Liver (tissue), 3 donors: ENCODE data around the gene NDST1.
A peak's percentile ranks its signal among the peaks of the same experiment; 100 is the strongest.

Experiments used
- EGR1 ChIP-seq, 2 donors: IDR thresholded peaks; 2 replicates each; pipeline ENCODE4 v1.6.1; 2016 to 2018; ENCODE audit warnings: antibody characterized with exemption in 2 of 2, low read depth in 2 of 2
- GABPA ChIP-seq, 2 donors: IDR thresholded peaks in 1 of 2; conservative IDR thresholded peaks in 1 of 2; 2 replicates each; pipeline ENCODE4 v1.6.1; 2016; ENCODE audit warnings: antibody characterized with exemption in 2 of 2, mild to moderate bottlenecking in 1 of 2, moderate library complexity in 1 of 2
- TAF1 ChIP-seq: conservative IDR thresholded peaks from 2 replicates; pipeline ENCODE4 v1.6.1; 2016; ENCODE audit warnings: antibody characterized with exemption, mild to moderate bottlenecking
- YY1 ChIP-seq: IDR thresholded peaks from 2 replicates; pipeline ENCODE4 v1.6.1; 2016; ENCODE audit warnings: antibody characterized with exemption, mild to moderate bottlenecking
- TF ChIP-seq, protein P1 (sequence below): fragments of 150-350 bp; IDR thresholded peaks from 2 replicates; pipeline ENCODE4 v1.5.1; 2017; ENCODE audit warnings: improper control_type of control experiment, low read depth, low read length; ENCODE audit not compliant: missing input control
- TF ChIP-seq, protein P2 (sequence below): IDR thresholded peaks from 2 replicates; pipeline ENCODE4 v1.6.1; 2016; ENCODE audit warnings: antibody characterized with exemption, mild to moderate bottlenecking
- donor health status: healthy.
- donor health status: healthy.

DNA sequence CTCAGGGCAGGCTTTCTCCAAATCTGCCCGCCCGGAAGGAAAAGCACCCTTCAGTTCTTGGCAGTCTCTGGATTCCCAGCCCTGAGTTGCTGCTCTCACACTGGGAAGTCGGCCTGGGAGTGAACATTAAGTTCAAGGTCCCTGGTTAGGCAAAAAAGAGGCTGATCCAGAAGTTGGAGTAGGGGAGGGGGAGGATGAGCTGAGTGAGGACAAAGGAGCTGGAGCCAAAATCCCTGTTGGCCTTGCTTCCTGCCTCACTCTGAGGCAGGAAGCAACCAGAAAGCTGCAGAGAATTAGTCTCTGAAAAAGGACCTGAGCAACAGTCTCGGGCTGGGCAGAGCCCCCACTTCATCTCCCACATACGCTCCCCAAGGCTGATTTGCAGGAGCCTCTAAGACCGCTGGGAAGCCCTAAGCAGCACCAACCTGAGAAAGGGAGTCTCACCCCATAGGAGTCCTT is 43.3 kb upstream of the NDST1 start:
- TF ChIP-seq EGR1 (IDR thresholded peaks at IDR 0.05; ENCODE audit: low read depth in 2 of 2) (peak in 1 of 2 donors; percentile 64), GABPA (IDR thresholded peaks at IDR 0.05 in 1 of 2, conservative IDR thresholded peaks at IDR 0.05 in 1 of 2) (peak in 1 of 2 donors; percentile 27), YY1 (peak; percentile 74), TAF1 (peak; percentile 80)
- TF ChIP-seq, protein P1, sequence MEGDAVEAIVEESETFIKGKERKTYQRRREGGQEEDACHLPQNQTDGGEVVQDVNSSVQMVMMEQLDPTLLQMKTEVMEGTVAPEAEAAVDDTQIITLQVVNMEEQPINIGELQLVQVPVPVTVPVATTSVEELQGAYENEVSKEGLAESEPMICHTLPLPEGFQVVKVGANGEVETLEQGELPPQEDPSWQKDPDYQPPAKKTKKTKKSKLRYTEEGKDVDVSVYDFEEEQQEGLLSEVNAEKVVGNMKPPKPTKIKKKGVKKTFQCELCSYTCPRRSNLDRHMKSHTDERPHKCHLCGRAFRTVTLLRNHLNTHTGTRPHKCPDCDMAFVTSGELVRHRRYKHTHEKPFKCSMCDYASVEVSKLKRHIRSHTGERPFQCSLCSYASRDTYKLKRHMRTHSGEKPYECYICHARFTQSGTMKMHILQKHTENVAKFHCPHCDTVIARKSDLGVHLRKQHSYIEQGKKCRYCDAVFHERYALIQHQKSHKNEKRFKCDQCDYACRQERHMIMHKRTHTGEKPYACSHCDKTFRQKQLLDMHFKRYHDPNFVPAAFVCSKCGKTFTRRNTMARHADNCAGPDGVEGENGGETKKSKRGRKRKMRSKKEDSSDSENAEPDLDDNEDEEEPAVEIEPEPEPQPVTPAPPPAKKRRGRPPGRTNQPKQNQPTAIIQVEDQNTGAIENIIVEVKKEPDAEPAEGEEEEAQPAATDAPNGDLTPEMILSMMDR: no peak
- TF ChIP-seq, protein P2, sequence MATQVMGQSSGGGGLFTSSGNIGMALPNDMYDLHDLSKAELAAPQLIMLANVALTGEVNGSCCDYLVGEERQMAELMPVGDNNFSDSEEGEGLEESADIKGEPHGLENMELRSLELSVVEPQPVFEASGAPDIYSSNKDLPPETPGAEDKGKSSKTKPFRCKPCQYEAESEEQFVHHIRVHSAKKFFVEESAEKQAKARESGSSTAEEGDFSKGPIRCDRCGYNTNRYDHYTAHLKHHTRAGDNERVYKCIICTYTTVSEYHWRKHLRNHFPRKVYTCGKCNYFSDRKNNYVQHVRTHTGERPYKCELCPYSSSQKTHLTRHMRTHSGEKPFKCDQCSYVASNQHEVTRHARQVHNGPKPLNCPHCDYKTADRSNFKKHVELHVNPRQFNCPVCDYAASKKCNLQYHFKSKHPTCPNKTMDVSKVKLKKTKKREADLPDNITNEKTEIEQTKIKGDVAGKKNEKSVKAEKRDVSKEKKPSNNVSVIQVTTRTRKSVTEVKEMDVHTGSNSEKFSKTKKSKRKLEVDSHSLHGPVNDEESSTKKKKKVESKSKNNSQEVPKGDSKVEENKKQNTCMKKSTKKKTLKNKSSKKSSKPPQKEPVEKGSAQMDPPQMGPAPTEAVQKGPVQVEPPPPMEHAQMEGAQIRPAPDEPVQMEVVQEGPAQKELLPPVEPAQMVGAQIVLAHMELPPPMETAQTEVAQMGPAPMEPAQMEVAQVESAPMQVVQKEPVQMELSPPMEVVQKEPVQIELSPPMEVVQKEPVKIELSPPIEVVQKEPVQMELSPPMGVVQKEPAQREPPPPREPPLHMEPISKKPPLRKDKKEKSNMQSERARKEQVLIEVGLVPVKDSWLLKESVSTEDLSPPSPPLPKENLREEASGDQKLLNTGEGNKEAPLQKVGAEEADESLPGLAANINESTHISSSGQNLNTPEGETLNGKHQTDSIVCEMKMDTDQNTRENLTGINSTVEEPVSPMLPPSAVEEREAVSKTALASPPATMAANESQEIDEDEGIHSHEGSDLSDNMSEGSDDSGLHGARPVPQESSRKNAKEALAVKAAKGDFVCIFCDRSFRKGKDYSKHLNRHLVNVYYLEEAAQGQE: peak; percentile 76
